GM10847 (cell line): Measurements from ENCODE around the gene UPK2.

Experiments used
- POLR2A ChIP-seq: IDR thresholded peaks from 2 replicates; pipeline ENCODE4 v1.6.1; 2011; ENCODE audit not compliant: insufficient read length; ENCODE audit errors: extremely low read depth

Gene UPK2

GRCh38 chr11:118997627-118998387, 41.7 kb downstream of the UPK2 start, which contains the start of gene CENATAC:
Gene CENATAC (plus strand): TSS chr11:118998138. CDS start chr11:118998198, 60 bp downstream.
- peak; percentile 93 for TF ChIP-seq POLR2A

DNA sequence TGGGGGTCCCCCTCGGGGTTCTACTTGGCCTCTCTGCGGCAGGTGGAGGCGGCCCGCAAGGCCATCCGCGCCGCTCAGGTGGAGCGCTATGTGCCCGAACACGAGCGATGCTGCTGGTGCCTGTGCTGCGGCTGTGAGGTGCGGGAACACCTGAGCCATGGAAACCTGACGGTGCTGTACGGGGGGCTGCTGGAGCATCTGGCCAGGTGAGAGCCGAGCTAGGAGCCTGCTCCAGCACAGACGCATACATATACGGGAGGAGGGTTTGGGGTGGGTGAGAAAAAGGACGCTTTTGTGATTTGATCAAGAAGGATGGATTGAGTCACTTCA, 42.3 kb downstream of the UPK2 start:
- no peak for TF ChIP-seq POLR2A

GRCh38 chr11:118998822-118999221, 42.7 kb downstream of the UPK2 start:
- no peak for TF ChIP-seq POLR2A

DNA sequence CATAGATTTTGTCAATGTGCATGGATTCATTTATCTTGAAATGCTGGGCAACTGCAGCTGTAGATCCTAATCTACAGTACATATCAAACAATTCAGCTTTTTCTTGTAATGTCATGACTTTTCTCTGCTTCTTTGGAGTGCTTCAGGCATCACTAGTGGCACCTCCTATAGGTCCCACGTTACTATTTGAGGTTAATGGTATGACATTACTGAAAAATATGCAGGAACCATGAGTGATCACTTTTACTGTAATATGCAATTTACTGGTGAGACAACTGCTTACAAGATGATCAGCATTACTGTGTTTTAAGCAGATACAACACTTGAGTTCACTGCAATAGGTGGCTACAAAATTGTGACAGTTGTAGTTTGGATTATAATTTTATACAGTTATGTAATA, 44.8 kb downstream of the UPK2 start:
- TF ChIP-seq POLR2A, result no peak

DNA sequence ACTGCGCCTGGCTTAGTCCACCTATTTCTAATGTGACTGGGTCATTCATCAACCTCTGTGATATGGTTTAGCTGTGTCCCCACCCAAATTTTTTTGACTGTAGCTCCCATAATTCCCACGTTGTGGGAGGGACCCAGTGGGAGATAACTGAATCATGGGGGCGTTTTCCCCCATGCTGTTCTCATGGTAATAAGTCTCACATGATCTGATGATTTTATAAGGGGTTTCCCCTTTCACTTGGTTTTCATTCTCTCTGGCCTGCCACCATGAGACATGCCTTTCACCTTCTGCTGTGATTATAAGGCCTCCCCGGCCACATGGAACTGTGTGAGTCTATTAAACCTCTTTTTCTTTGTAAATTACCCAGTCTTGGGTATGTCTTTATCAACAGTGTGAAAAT, 50.6 kb downstream of the UPK2 start:
- no peak for TF ChIP-seq POLR2A
